LNCAP (cell line): ENCODE data around the gene TAF4.

Source experiments
- TF ChIP-seq, protein P1 (sequence below): fragments of 450-650 bp; IDR thresholded peaks from 2 replicates; pipeline ENCODE4 v1.5.1; 2017; ENCODE audit warnings: mild to moderate bottlenecking

TAF4 gene

DNA sequence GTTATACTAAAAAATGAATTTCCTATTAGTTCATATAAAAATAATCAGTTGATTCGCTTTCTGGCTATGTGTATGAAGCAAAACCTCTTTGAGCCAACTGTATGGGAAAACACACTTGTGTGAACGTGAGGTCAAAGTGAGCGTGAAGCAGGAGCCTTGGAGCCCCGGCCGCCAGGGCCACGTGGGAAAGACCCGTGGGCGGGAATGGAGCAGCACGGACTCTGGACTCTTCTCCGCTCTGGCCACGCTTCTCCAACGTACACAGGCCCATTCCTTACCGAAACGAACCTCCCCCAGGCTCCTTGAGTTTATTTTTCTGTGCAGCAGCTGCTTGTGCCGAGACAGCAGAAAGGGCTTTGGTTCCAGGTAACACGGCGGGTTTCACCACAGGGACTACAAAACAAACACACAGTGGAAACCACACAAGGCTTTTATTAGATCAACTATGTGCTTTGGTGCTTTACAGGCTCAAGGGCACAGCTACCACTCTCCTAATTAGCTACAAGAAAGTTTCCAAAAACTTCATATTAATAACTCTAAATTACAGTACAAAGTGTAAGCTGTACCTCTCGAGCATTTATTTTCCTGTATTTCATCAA is 62.7 kb downstream of the TAF4 start:
- TF ChIP-seq, protein P1, sequence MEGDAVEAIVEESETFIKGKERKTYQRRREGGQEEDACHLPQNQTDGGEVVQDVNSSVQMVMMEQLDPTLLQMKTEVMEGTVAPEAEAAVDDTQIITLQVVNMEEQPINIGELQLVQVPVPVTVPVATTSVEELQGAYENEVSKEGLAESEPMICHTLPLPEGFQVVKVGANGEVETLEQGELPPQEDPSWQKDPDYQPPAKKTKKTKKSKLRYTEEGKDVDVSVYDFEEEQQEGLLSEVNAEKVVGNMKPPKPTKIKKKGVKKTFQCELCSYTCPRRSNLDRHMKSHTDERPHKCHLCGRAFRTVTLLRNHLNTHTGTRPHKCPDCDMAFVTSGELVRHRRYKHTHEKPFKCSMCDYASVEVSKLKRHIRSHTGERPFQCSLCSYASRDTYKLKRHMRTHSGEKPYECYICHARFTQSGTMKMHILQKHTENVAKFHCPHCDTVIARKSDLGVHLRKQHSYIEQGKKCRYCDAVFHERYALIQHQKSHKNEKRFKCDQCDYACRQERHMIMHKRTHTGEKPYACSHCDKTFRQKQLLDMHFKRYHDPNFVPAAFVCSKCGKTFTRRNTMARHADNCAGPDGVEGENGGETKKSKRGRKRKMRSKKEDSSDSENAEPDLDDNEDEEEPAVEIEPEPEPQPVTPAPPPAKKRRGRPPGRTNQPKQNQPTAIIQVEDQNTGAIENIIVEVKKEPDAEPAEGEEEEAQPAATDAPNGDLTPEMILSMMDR, result no peak

DNA sequence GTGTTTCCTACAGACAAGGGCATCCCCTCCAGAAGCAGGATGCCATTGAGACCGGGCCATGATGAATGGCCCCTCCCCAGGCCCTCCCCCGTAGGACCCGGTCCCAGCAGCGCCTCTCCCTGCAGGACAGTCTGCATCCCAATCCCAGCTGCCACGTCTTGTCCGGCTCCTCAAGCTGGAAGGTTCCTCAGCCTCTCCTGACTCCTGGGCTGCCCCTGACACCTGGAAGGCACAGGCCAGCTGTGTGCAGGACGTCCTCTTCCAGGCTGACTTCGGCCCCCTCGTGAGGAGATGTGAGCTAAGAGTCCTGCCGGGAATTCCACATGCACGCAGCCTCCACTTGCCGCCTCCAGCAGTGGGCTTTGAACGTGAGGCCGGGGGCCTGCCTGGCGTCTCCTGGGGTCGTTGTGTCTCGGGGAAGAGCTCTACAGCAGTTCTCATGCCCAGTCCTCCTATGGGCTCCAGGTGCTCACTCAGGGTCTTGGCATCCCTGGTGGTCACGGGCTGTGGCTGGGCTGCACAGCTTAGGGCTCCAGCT is 64.4 kb downstream of the TAF4 start:
- TF ChIP-seq, protein P1, result no peak

DNA sequence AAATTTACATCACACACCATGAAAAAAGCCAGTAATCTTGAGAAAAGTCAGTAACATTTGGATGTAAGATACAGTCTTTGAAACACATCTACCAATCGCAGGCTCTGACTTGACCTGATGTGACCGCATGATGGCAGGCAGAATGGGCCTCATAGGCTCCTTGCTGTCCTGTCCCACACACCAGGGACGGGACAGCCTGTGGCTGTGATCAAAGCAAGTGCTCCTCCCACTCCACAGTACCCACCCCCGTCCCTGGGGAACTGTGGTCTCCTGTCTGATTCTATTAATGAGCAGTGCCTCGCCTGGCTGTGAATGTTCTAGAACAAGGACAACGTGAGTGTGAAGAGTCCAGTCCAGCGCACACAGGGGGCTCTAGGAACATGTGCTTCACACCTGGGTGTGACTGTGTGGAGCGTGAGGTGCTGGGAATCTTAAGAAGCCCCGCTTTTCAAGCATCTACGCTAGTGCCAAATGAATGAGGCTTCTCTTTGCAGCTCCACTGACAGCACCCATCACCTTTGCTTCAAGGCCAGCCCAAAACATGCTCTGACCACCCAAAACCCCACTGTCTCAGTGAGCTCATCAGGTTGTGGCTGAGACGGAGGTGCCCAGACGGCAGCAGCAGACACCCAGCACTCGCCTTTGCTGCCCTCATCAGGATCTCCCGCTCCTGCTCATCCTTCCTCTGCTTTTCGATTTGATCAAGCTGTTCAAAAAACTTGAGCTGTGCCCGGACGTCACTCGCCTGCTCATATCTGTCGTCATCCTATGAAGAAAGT is 67.1 kb downstream of the TAF4 start:
- TF ChIP-seq, protein P1, result no peak

DNA sequence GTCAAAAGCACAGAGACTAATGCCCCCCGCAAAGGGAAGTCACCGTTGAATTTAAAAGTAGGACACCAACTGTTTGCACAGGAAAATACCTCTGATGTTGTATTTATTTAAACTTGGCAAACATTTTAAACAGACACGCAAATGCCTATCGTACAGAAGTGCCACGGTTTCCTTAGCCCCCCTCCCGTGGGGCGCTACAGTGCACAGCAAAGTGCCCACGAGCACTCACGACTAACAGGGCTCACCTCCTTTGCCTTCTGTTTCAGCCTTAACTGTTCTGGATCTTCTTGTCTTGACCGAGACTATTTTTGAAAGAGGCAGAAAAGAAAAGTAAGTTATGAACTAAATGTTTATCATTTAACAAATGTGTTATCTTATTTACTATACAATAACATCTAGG is 67.8 kb downstream of the TAF4 start:
- TF ChIP-seq, protein P1, result no peak

DNA sequence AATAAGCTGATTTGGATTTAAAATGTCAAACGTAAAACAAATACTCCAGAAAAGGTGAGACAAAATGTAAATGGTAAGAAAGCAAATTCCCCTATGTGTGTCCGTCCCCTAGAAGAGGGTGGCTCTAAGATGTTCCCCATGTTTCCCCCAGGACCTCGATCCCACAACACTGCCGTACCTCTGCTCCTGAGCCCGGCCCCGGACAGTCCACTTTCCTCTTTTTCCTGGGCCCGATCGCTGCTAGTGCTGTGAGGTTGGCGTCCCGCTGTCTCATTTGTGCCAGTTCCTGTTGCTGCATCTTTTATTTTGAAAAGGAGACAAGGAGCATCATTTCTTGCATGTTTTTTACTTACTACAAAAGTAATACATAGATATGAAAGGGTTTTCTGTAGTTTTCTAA is 68.3 kb downstream of the TAF4 start:
- TF ChIP-seq, protein P1, result no peak

DNA sequence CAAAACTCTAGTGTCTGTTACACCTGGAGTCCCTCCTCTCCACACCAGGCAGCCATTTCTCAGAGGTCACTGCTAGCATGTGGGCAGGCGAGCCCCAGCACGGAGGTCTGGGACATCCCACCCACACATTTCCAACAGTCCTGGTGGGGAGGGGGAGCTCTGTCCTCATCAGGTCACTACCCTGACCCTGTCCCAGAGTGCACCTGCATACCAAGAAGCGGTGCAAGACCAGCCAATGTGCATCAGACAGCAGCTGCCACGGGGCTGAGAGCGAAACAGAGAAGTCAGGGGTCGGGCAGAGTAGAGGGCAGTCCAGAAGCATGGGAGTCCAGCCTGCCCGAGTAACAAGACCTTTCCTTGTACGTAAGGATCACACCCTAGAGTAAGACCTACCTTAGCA is 71.1 kb downstream of the TAF4 start:
- TF ChIP-seq, protein P1, result no peak

DNA sequence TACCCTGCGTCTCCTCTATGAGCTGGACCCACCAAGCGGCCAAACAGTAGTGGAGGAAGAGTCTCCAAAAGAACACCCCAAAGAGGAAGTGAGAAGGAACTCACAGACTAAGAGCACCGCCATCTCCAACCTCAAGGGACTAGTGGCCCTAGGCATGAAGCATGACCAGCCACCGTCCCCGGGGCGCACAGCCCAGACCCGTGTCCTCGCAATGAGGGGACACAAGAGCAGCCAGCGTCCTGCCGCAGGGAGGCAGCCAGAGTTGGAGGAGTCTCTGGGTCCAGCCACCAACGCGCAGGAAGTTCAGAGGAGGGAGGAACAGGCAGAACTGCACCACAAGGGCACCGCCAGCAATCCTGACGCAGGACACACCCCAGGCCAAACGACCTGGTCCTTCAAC is 72.6 kb downstream of the TAF4 start:
- TF ChIP-seq, protein P1, result no peak
